Measurements from ENCODE around the gene PRG3. TPM values are rescaled to one million over a fixed set of nuclear protein-coding genes. Genes with fewer than 3 reads are reported as not detected.

The PRG3 gene
- total and polyA plus RNA-seq, 2 of the 13 experiments (the other 11 are each of a cell fraction or from before 2014, with no cell fraction given), result not detected

DNA sequence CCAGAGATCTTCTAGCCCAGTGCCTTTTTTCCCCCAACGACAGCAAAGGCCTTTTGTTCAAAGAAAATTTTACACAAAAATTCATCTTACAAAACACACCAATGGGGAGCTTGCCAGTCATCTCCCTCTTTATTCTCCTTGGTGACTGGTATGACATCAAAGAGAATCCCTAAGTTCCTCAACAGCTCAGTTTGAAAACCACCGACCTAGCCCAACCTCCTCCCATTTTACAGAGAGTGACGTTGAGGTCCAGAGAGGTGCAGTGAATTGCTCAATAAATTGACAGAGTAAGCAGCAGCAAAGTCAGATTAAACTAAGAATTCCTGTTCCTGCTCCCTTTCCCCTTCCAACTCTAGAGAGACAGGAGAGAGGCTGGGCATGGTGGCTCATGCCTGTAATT is 38.2 kb upstream of the PRG3 start:
- TF ChIP-seq, protein P1, sequence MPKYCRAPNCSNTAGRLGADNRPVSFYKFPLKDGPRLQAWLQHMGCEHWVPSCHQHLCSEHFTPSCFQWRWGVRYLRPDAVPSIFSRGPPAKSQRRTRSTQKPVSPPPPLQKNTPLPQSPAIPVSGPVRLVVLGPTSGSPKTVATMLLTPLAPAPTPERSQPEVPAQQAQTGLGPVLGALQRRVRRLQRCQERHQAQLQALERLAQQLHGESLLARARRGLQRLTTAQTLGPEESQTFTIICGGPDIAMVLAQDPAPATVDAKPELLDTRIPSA (CRISPR knock-in tag; IDR thresholded peaks at IDR 0.05; ENCODE audit: borderline replicate concordance), result no peak
- peak; percentile 47 for TF ChIP-seq ZNF629 (CRISPR knock-in tag; conservative IDR thresholded peaks at IDR 0.05)
- ChIA-PET POLR2A (no interaction called here), CTCF (ENCODE audit: low intra/inter-chr PET ratio, low total read pairs) (no interaction called here)
- Histone ChIP-seq H3K9me3 (ENCODE audit: low read length) (no peaks in the 10 kb centered on the region), H3K27me3 (ENCODE audit: control insufficient read depth in 1 of 2, insufficient read depth in 2 of 2, low read length in 2 of 2) (peaks cover 0 to 9% of the 10 kb centered on the region in 2 experiments; a peak in 2 of 5 replicates), H2AFZ (ENCODE audit: low read length) (no peak overlapping the region), H3K27ac (ENCODE audit: extremely low read length, insufficient read depth, low read length) (no peak overlapping the region), H3K4me1 (ENCODE audit: insufficient read depth, low read length) (peaks cover 5% of the 10 kb centered on the region), H3K79me2 (ENCODE audit: insufficient read depth, low read length) (no peaks in the 10 kb centered on the region), H4K20me1 (ENCODE audit: insufficient read depth, low read length) (no peaks in the 10 kb centered on the region), H3K4me2 (ENCODE audit: low read depth, low read length) (no peak overlapping the region), H3K36me3 (replicated peaks in 1 of 2; ENCODE audit: control insufficient read depth in 1 of 2, insufficient read depth in 2 of 2, low read length in 2 of 2) (no peaks in the 10 kb centered on the region), H3K4me3 (replicated peaks in 1 of 3; ENCODE audit: insufficient read depth in 1 of 3, low read depth in 2 of 3, low read length in 3 of 3) (no peak overlapping the region), H3K9ac (ENCODE audit: insufficient read depth, low read depth, low read length) (no peak overlapping the region)
- 11% methylated on average over 3 of the region's 3 CpGs for WGBS (ENCODE audit: low lambda C conversion rate)
- BruUV-seq (replicated peaks), result no TSS peak
- FAIRE-seq (no peak), ATAC-seq (no peak), DNase-seq (ENCODE audit: low spot score) (no peak)
- intact Hi-C loops (cut with micrococcal nuclease; ENCODE audit: unreplicated experiment), result no loop called here
- in situ Hi-C loops (cut with HindIII; ENCODE audit: extremely low pct_ligation_motif_present, low pct_unique_long_range_greater_than_20kb), result no loop called here

DNA sequence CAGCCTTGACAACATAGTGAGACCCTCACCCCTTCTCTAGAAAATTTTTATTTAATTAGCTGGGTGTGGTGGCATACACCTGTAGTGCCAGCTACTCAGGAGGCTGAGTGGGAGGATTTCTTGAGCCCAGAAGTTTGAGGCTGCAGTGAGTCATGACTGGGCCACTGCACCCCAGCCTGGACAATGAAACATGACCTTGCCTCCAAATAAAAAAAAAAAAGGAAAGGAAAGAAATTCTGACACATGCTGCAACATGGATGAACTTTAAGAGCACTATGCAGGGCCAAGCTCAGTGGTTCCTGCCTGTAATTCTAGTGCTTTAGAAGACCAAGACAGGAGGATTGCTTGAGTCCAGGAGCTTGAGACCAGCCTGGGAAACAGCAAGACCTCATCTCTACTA is 37.2 kb upstream of the PRG3 start:
- no peak for DNase-seq (ENCODE audit: low spot score)
- no peak for FAIRE-seq
- TF ChIP-seq, protein P2, sequence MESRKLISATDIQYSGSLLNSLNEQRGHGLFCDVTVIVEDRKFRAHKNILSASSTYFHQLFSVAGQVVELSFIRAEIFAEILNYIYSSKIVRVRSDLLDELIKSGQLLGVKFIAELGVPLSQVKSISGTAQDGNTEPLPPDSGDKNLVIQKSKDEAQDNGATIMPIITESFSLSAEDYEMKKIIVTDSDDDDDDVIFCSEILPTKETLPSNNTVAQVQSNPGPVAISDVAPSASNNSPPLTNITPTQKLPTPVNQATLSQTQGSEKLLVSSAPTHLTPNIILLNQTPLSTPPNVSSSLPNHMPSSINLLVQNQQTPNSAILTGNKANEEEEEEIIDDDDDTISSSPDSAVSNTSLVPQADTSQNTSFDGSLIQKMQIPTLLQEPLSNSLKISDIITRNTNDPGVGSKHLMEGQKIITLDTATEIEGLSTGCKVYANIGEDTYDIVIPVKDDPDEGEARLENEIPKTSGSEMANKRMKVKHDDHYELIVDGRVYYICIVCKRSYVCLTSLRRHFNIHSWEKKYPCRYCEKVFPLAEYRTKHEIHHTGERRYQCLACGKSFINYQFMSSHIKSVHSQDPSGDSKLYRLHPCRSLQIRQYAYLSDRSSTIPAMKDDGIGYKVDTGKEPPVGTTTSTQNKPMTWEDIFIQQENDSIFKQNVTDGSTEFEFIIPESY (CRISPR knock-in tag; IDR thresholded peaks at IDR 0.05), result no peak
- no peak for TF ChIP-seq GFI1 (CRISPR knock-in tag; IDR thresholded peaks at IDR 0.05; ENCODE audit: borderline replicate concordance)
- TF ChIP-seq ZNF558 (CRISPR knock-in tag; IDR thresholded peaks at IDR 0.05; ENCODE audit: borderline replicate concordance), result no peak
- TF ChIP-seq, protein P3, sequence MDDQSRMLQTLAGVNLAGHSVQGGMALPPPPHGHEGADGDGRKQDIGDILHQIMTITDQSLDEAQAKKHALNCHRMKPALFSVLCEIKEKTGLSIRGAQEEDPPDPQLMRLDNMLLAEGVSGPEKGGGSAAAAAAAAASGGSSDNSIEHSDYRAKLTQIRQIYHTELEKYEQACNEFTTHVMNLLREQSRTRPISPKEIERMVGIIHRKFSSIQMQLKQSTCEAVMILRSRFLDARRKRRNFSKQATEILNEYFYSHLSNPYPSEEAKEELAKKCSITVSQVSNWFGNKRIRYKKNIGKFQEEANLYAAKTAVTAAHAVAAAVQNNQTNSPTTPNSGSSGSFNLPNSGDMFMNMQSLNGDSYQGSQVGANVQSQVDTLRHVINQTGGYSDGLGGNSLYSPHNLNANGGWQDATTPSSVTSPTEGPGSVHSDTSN (CRISPR knock-in tag; IDR thresholded peaks at IDR 0.05; ENCODE audit: borderline replicate concordance), result no peak
- TF ChIP-seq, protein P4, sequence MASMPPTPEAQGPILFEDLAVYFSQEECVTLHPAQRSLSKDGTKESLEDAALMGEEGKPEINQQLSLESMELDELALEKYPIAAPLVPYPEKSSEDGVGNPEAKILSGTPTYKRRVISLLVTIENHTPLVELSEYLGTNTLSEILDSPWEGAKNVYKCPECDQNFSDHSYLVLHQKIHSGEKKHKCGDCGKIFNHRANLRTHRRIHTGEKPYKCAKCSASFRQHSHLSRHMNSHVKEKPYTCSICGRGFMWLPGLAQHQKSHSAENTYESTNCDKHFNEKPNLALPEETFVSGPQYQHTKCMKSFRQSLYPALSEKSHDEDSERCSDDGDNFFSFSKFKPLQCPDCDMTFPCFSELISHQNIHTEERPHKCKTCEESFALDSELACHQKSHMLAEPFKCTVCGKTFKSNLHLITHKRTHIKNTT (CRISPR knock-in tag; IDR thresholded peaks at IDR 0.05), result no peak
- TF ChIP-seq ZFX (CRISPR knock-in tag; IDR thresholded peaks at IDR 0.05; ENCODE audit: low read depth), result no peak

More for the DNA sequence above, 37.2 kb upstream of the PRG3 start:
- no peaks in the 10 kb centered on the region for H3K9me3 ChIP-seq (ENCODE audit: low read length)
- ChIA-PET POLR2A (no interaction called here), CTCF (ENCODE audit: low intra/inter-chr PET ratio, low total read pairs) (no interaction called here)
- H2AFZ ChIP-seq (ENCODE audit: low read length), result no peak overlapping the region
- in situ Hi-C loops (cut with HindIII; ENCODE audit: extremely low pct_ligation_motif_present, low pct_unique_long_range_greater_than_20kb) (no loop called here), intact Hi-C loops (cut with micrococcal nuclease; ENCODE audit: unreplicated experiment) (no loop called here)
- no peak overlapping the region for H3K4me2 ChIP-seq (ENCODE audit: low read depth, low read length)
- peaks cover 0 to 9% of the 10 kb centered on the region in 2 experiments; a peak in 2 of 5 replicates for H3K27me3 ChIP-seq (ENCODE audit: control insufficient read depth in 1 of 2, insufficient read depth in 2 of 2, low read length in 2 of 2)
- no peak overlapping the region for H3K4me3 ChIP-seq (replicated peaks in 1 of 3; ENCODE audit: insufficient read depth in 1 of 3, low read depth in 2 of 3, low read length in 3 of 3)
- H3K9ac ChIP-seq (ENCODE audit: insufficient read depth, low read depth, low read length), result no peak overlapping the region
- no peaks in the 10 kb centered on the region for H3K79me2 ChIP-seq (ENCODE audit: insufficient read depth, low read length)
- no peaks in the 10 kb centered on the region for H4K20me1 ChIP-seq (ENCODE audit: insufficient read depth, low read length)
- no peak overlapping the region for H3K27ac ChIP-seq (ENCODE audit: extremely low read length, insufficient read depth, low read length)
- no TSS peak for BruUV-seq (replicated peaks)
- H3K4me1 ChIP-seq (ENCODE audit: insufficient read depth, low read length), result no peaks in the 10 kb centered on the region
- no peaks in the 10 kb centered on the region for H3K36me3 ChIP-seq (replicated peaks in 1 of 2; ENCODE audit: control insufficient read depth in 1 of 2, insufficient read depth in 2 of 2, low read length in 2 of 2)
- no peak for ATAC-seq

Measured in HepG2 (cell line).